GM19328 (cell line): Measurements from ENCODE around the gene HBZ.
"Not testable (repeated sequence)": the region's sequence is repeated elsewhere in the genome, so short reads cannot be mapped to it uniquely, and the experiment has no call there.

ENCODE experiments used
- ATAC-seq: cut with Tn5 transposase; IDR thresholded peaks from one replicate; pipeline ENCODE4 v1.9.1; 2021; ENCODE audit warnings: mild to moderate bottlenecking, moderate library complexity; ENCODE audit not compliant: unreplicated experiment

HBZ gene

DNA sequence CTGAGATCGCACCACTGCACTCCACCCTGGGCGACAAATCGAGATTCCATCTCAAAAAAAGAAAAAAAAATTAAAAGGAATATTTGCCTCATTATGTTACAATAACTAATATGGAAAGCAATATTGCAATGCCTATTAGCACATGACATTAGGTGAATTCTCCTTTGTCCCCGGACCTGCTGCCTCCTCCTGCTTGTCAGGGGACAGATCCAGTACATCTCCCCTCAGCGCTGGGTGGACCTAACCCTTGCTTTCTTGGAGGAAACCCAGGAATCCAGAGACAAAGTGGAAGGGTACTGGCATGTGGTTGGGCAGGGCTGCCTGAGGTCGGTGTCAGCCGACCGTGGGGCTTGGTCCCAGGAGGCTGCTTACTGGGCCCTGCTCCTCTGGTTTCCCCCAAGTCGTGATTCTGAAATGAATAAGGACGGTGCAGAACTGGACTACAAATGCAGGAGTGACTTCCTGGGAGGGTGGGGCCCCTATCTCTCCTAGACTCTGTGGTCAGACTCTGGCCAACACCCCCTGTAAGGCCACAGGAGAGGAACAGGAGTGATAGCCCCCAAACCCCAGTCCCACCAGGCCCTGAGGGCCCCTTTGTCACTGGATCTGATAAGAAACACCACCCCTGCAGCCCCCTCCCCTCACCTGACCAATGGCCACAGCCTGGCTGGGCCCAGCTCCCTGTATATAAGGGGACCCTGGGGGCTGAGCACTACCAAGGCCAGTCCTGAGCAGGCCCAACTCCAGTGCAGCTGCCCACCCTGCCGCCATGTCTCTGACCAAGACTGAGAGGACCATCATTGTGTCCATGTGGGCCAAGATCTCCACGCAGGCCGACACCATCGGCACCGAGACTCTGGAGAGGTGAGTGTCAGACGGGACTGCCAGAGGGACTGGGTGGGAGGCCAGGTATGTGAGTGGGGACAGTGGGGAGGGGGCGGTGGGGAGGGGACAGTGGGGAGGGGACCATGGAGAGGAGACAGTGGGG is at the start of gene HBZ:
Gene HBZ (plus strand): TSS at position 504 of the 988 bp plus-strand sequence. CDS start 266 bp downstream, at position 770.
- ATAC-seq, result no peak

DNA sequence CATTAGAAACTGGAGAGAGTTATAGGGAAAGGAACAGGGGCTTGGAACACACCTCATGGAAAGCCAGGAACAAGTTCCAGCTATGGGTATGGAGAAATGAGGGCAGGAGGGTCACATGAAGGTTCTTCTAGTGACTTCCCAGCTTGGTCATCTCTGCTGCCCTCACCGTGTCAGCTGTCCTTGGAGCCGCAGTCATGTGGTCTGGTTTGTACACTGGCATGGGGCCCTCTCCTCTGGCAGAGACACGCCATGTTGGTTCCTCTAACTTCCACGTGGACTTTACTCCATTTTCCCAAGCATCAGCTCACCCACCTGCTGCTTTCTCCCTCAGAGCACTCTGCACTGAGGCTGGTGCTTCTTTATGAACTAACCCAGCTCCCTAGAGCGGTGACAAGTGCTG is 48.1 kb upstream of the HBZ start:
- ATAC-seq, result no peak

DNA sequence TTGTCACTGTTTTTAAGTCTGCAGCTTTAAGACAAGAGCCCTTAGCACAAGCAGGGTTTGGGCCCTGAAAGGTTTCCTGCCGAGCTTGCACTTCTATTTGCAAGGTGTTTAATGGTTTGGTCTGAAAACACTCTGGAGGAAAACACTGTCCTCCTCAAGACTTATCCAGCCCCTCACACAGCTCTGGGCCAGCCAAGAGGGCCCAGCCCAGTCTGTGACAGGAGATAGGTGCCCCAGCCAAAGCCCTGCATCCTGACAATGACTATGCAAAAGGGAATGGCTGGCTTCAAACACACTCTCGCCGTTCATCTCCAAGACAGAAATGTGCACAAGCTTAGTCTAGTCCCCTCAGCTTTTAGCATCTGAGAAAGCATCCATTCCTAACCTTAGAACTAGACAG is 47.5 kb upstream of the HBZ start:
- ATAC-seq, result no peak

DNA sequence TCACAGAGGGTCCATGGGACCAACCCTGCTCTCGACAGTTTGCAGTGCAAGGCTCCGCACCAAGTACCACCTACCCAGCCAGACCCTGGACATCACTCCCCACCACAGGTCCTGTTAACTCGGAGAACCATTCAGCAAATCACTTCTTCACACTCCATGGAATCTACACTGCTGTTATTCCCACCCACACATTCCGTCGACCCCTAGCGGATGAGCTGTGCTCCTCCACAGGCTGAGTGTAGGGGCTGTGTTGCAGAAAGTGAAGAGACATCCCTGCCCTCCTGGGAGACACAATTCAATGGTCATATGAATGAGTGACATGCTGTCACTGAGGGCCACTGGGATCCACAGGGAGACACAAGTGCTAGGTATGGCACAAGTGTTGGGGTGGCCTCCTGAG is 46.9 kb upstream of the HBZ start:
- no peak for ATAC-seq

DNA sequence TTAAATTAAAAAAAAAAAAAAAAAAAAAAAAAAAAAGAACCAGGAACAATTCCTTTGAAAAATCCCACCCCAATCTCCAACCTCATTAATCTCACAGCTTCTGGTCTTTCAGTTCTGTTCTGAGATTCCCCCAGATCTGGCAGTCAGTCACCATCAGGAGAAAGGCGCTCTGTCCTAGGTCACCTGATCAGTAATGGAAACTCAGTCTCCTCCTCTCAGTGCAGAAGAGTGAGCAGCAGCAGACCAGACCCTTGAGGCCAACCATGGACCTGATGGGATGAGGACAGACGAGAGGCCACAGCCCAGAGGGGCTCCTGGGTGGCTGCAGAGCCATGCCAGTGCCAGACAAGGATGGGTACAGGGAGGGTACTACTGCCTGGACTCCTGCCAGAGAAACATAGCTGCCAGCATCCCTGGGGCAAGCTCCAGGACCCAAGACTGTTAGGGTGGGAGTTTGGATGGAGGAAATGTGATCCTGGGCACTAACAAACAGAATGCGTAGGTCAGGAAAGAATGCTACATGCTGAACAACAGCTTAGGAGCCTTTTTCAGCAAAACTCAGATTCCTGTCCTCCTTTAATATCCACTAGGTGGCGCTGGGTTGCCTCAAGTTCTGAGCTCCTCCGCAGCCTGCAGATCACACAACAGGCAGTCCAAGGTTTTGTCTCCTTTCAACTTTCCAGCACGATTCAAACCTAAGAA is 45.7 kb upstream of the HBZ start:
- no peak for ATAC-seq

DNA sequence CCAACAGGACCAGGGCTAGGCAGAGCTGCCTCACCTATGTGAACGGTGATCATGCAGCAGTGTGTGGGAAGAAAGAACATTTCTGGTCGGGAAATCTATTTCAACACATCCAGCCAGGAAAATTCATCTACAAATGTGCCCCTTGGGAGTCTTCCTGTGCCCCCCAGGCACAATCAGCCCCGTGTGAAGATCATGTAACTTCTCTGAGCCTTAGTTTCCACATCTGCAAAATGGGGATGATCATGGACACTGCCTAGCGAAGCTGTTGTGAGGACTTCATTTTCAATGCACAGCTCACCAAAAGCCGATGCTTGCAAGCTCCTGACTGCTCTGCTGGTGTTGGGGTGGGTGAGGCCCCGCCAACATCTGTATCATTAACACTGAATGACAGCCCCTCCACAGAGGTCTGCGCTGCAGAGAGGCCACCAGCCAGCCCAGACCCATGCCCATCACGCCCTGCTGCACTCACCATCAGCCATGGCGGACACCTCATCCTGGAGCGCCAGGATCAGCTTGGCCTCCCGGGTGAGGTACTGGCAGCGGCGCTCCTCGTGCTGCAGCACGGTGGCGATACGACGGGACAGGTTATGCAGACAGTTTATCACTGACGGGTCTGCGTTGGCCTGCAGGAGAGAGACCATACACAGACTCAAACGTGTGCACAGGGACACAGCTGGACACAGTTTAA is 40.1 kb upstream of the HBZ start:
- no peak for ATAC-seq

DNA sequence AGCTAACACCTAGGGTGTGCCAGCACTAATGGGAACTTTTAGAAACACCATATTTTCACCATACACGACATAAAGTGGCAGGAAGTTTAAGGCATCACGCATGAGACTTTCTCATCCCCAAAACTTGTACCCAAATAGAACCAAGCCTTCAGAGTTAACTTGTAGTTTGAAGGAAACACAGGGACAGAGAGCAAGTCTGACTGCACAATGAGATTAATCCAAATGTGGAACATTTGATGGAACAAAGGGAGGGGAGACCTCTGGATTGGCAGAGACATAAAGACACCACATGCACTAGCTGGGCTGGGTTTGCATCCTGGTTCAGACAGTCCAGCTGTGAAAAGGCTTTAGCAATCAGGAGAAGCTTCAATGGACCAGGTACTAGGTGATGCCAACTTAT is 38.1 kb upstream of the HBZ start:
- ATAC-seq, result no peak

DNA sequence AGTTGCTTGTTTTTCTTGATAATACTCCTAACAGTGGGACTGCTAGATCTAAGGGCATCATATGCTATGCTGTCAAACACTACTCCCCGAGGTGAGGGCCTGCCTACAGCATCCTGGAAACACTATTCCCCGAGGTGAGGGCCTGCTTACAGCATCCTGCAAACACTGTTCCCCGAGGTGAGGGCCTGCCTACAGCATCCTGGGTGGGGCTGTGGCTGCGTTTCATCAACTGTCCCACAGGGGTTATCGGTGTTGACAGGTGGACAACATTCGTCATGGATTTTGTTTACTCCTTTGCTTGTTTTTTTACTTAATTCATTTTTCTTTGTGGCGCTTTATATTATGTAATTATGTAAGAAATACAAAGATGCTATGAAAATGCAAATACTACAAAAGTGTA is 36.4 kb upstream of the HBZ start:
- ATAC-seq, result no peak

DNA sequence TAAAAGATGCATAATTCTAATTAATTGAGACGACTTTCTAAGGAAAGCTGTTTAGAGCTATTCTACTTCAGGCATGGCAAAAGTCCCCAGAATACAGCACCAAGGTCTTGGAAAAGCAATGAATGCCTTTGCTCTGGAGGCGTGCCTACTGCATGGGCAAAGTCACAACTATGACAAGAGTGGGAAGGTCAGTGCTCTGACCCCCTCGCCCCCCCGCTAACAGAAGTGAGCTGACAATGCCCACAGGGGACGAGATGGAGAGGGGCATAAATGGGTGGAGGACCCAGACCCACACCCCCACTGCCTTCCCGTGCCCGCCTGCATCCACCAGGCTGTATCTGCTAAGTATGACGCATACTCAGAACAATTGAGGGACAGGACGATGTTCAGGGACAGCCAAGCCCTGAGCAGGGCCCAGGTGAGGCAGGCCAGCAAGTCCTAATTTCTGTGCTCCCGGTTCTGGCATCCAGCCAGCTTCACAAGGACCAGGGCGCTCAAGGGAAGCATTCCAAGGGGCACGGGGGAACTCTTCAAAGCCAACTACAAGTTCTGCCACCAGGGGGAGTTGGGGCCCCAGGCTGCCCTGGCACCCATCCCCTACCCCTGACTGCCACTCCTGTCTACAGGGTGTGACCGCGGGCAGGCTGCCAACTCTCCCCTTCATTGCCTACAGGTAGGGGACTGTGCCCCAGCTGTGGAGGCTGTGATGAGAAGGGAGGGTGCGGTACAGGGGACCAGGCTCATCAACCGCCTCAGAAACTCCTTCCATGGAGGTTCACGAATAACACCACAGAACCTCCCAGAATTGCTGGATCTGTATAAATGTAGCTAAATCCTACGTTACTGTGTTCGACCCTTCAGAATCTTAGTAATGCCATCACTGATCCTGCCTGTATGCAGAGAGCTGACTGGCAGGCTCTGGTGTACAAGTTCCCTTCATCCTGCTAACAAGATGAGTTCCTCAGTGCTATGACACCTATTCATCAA is 34.8 kb upstream of the HBZ start:
- no peak for ATAC-seq

DNA sequence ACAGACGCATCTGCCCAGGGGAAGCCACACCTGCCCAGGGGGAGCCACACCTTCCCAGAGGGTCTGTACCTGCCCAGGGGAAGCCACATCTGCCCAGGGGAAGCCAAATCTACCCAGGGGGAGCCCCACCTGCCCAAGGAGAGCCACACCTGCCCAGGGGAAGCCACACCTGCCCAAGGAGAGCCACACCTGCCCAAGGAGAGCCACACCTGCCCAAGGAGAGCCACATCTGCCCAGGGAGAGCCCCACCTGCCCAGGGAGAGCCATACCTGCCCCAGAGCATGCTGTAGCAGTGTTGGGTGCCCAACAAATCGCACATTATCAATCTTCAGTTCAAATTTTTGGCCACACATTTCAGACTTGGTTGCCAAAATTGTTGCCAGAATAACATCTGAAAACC is 33.6 kb upstream of the HBZ start:
- ATAC-seq, result no peak

DNA sequence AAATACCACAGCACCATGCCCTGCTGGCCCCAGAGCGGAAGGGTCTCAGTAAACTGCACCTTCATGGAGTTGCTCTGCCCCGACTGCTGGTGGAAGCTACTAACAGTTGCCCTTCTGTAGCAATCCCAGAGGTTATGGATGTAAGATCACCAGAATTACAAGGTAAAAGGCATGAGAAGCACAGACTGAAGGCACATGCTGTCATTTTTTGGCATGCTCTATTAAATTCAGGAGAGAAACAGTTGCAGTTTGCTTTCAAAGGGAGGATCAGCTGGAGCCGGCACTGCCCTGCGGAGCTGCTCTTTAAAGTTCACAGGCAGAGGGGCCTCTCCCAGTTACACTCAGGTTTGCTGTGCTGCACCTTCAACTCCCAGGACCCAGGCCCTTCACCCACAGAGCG is 33.1 kb upstream of the HBZ start:
- no peak for ATAC-seq

DNA sequence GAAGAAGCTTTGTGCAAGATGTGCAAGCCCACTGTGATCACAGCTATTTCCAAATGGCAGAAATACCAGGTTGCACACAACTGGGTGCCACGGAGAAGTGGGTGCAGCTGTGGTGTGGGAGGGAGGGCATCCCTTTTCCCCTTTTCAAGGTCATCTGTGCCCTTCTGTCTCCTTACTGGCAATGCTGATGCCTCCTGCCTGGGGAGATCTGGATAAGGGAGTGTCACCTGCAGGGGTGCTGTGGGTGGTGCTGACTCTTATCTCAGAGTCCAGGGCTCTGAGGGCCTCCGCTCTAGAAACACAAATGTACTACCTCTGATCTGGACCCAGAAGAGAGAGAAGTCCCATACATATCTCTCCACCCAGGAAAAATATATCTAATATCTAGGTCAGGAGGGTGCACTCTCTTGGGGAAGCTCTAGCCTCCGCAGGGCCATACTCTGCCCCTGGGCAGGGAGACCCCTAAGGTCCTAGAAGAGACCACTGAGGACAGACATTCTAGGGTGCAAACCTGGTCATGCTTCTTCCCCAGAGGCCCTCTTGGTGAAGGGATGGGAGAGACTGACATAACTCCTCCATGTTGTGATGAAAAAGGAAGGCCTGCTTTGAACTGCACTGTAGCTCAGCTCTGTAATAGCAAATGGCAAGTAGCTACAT is 32.5 kb upstream of the HBZ start:
- ATAC-seq, result no peak

DNA sequence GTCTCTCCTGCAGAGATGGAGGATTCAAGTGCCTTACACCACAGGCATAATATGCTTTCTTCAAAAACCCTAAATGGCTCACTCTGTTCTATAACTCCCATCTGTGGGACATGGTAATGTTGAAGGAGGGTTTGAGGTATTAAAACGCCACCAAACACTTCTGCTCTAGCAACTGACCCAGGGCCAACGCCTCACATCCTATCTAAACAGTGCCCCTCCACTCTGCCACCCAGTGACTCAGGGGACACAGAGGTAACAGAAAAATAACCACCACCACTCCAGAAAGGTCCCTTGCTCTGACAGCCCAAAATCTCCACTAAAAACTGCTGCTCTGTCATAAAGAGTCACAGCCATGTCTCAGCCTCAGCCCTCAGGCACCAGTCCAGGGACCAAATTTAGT is 31.7 kb upstream of the HBZ start:
- ATAC-seq, result no peak

DNA sequence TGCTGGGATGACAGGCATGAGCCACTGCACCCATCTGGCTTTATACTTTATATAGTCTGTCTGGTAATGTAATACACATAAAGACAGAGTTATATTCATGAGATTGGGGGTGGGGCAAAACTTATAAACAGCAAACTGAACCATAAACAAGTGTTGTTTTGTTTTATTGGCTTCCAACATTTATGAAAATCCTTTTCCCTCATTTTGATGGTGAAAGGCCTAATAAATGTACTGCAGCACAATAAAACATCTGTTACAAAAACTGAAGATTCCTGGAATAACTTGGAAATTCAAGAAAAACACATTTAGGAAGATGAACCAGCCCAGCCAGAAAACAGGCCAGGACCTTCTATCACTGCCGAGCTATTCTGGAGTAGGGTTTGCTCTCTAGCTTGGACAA is 30.1 kb upstream of the HBZ start:
- ATAC-seq, result no peak

DNA sequence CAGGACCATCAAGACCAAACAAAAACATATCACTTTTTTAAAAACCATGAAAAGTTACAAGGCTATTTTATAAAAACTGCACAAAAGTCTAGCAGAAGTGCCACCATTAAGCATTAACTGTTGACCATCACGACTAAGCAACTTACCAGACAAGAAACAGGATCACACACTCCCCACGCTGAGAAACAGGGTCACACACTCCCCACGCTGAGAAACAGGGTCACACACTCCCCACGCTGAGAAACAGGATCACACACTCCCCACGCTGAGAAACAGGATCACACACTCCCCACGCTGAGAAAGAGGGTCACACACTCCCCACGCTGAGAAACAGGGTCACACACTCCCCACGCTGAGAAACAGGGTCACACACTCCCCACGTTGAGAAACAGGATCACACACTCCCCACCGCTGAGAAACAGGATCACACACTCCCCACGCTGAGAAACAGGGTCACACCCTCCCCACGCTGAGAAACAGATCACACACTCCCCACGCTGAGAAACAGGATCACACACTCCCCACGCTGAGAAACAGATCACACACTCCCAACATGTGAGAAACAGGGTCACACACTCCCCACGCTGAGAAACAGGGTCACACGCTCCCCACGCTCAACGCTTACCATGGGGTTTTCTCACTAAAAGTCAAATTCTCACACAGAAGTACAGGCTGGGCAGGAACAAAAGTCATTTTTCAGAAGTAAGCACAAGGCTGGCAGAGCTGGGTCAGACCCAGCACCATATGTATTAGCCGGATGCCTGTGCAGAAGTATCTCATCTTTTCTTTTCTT is 28.7 kb upstream of the HBZ start:
- not testable (repeated sequence) for ATAC-seq

DNA sequence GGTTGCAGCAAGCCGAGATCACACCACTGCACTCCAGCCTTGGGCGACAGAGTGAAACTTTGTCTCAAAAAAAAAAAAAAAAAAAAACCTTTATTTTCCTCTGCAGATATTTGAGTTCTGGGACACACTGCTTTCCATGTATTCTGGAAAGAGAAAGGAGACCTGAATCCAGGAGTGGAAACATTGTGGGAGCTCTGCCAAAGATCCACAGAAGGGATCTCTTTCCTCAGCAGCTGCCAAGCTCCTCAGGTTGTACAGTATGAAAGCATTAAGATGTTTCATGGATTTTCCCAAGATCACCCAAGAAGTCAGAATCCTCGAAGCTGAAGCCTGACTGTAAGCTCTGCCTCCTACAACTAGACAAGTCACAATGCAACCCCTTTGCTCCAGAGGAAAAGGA is 27.4 kb upstream of the HBZ start:
- no peak for ATAC-seq

DNA sequence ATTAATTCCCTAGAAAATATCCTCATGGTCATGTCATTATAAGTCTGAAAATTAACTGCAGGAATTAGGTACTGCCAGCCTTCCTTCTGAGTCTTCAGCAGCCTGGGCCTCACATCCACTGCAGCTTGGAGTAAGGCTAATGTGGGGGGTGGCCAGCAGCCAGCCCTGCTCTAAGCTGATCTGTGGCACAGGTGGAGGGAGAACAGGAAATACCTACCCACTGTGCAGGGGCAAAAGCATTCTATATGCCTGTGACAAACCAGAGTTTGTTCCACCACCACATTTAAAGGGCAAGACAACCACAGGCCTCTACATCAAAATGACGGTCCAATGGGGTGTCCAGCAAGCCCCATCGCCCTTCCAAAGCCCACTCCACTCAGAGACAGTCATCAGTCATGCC is 23.4 kb upstream of the HBZ start:
- no peak for ATAC-seq

DNA sequence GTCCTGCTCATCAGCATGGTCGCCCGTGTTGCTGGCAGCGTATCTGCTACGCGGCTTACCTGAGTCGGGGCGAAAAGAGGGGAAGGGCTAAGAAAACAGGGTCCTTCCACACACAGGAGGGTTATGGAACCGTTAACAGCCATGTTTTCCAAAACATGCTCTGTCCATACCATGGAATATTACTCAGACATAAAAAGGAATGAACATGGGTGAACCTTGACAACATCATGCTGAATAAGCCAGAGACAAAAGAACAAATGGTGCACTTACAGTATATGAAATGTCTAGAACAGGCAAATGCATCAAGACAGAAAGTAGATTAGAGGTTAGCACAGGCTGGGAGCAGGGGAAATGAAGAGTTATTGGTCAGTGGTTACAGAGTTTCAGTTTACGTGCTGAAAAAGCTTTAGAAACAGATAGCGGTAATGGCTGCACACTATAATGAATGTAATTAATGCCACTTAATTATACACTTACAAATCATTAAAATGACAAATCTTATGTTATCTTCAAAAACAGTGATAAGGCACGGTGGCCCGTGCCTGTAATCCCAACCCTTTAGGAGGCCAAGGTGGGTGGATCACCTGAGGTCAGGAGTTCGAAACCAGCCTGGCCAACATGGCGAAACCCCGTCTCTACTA is 21.8 kb upstream of the HBZ start:
- no peak for ATAC-seq

DNA sequence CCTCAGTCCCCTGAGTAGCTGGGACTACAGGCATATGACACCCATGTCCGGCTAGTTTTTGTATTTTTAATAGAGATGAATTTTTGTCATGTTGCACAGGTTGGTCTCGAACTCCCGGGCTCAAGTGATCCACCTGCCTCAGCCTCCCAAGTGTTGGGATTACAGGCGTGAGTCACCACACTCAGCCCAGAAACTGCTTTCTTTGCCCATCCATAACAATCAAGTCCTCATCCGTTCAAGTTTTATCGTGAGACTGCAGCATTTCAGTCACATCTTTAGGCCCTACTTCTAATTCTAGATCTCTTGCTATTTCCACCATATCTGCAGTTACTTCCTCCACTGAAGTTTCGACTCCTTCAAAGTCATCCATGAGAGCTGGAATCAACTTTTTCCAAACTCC is 20.3 kb upstream of the HBZ start:
- ATAC-seq, result no peak
